ENCODE data around the gene NAALADL2. TPM values are rescaled to one million over a fixed set of nuclear protein-coding genes. Genes with fewer than 3 reads are reported as not detected.

Gene NAALADL2
- total and polyA plus RNA-seq, 2 of the 4 experiments (the other 2 are of a cell fraction), result 3.8 to 19.2 TPM

DNA sequence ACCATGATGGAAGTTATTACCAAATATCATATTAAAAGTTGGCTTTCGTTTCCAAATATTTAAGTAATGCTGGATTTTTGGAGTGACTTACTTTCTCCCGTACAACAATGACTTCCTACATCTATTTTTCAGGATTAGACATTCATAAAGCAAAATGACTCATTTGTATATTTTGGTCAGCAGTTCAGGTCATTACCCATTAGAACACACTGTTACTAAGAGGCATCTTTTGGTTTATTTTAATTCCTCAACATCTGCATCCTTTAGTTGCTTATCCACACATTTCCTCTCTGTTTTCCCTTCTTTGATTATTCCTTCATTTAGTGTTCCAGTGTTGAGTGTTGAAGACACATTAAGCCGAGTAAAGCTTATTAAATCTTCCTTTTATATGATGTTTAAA lies 348.2 kb downstream of the NAALADL2 start:
- Histone ChIP-seq H2AK5ac (ENCODE audit: low read depth, low read length) (no peak overlapping the region), H3K27ac (ENCODE audit: insufficient read depth, low read length) (peak overlapping the region; percentile 29; the same call in 1 of the 2 replicates), H3K4ac (ENCODE audit: low read depth, low read length) (no peak overlapping the region), H3K36me3 (ENCODE audit: control insufficient read depth, insufficient read depth, low read length) (no peaks in the 10 kb centered on the region), H4K91ac (ENCODE audit: insufficient read depth, low read depth, low read length) (no peak overlapping the region), H3K18ac (ENCODE audit: low read depth, low read length) (no peak overlapping the region), H3K4me1 (ENCODE audit: control insufficient read depth, insufficient read depth, low read length) (peaks cover 3% of the 10 kb centered on the region; the same call in 1 of the 2 replicates), H3K27me3 (ENCODE audit: control insufficient read depth, insufficient read depth, low read length) (no peaks in the 10 kb centered on the region), H3K9me3 (ENCODE audit: control insufficient read depth, insufficient read depth, low read length) (no peaks in the 10 kb centered on the region; the same call in 1 of the 2 replicates), H3K23ac (ENCODE audit: low read depth, low read length) (no peak overlapping the region), H3K56ac (ENCODE audit: extremely low read depth, insufficient read depth, low read length) (no peak overlapping the region), H4K20me1 (ENCODE audit: insufficient read depth, low read length) (no peaks in the 10 kb centered on the region), H2BK120ac (ENCODE audit: low read depth, low read length) (no peak overlapping the region), H3K9me1 (ENCODE audit: insufficient read depth, low read length) (no peaks in the 10 kb centered on the region; the same call in 1 of the 2 replicates), H2BK15ac (ENCODE audit: low read depth, low read length) (no peak overlapping the region), H3K14ac (replicated peaks; ENCODE audit: low read depth, low read length) (no peak overlapping the region), H2AFZ (replicated peaks; ENCODE audit: low read length, poor library complexity) (no peak overlapping the region), H3K4me2 (ENCODE audit: low read depth, low read length) (peak overlapping the region; percentile 33), H2AK9ac (replicated peaks; ENCODE audit: low read depth, low read length, poor library complexity) (no peak overlapping the region), H3K79me1 (ENCODE audit: low read depth in 1 of 2, low read length in 2 of 2) (no peaks in the 10 kb centered on the region), H3K9ac (ENCODE audit: low read depth, low read length) (no peak overlapping the region), H4K8ac (ENCODE audit: low read depth in 2 of 2, low read length in 2 of 2) (no peak overlapping the region), H4K5ac (ENCODE audit: low read depth, low read length) (no peak overlapping the region), H2BK5ac (ENCODE audit: low read depth, low read length, poor library complexity, severe bottlenecking) (peak overlapping the region; percentile 4), H3K4me3 (ENCODE audit: insufficient read depth, low read depth, low read length) (no peak overlapping the region), H2BK20ac (ENCODE audit: low read depth, low read length) (no peak overlapping the region)
- ChIA-PET POLR2A (ENCODE audit: unreplicated experiment) (interaction anchor here (0.6 kb wide), 1 partner anchor 195 kb away, joined by 3 read pairs; no protein-coding TSS in a partner anchor), CTCF (interaction anchor here (0.9 kb wide), 1 partner anchor 96 kb away, joined by 4 read pairs; no protein-coding TSS in a partner anchor)
- in situ Hi-C loops (cut with MboI; ENCODE audit: low sequenced_read_pairs) (no loop called here), intact Hi-C loops (cut with micrococcal nuclease) (no loop called here), dilution Hi-C loops (cut with HindIII; ENCODE audit: low sequenced_read_pairs, unreplicated experiment) (no loop called here)
- peak; percentile 90 for ATAC-seq (ENCODE audit: low read depth)
- TF ChIP-seq SMC3 (IDR thresholded peaks at IDR 0.05; ENCODE audit: low read depth, low read length), result no peak
- TF ChIP-seq FOS (IDR thresholded peaks at IDR 0.05; ENCODE audit: low read depth, low read length), result 0 out of 2 replicates have a peak, but pooled peaks have one; percentile 35
- no peak for TF ChIP-seq CEBPB (IDR thresholded peaks at IDR 0.05; ENCODE audit: low read depth, low read length)
- no peak for TF ChIP-seq RFX5 (IDR thresholded peaks at IDR 0.05; ENCODE audit: low read depth, low read length)
- no peak for TF ChIP-seq CHD1 (IDR thresholded peaks at IDR 0.05; ENCODE audit: low read depth, low read length)
- no peak for TF ChIP-seq MAFK (IDR thresholded peaks at IDR 0.05; ENCODE audit: low read depth, low read length)
- WGBS, 2 experiments (ENCODE audit: extremely low coverage in 2 of 2, insufficient read length in 1 of 2), result no CpG with 5 or more reads among the region's 3 CpGs
- no TSS peak for BruUV-seq (replicated peaks)
- peak; percentile 68 for DNase-seq

All from IMR-90 (cell line).